A673 (cell line): ENCODE measurements around the gene CHMP6. TPM values are rescaled to one million over a fixed set of nuclear protein-coding genes. Genes with fewer than 3 reads are reported as not detected.

Source experiments
- BruUV-seq: library from RNA; stranded (reverse); fragments of 400-500 nt; replicated peaks from 2 replicates; lab custom pipeline; 2021; lab: Mats Ljungman, UMichigan
- CTCF ChIA-PET: fragments of 300-600 bp; sonication (Branson Sonifier 250); formaldehyde crosslinking; loops from one replicate; lab custom pipeline; 2022; ENCODE audit warnings: antibody characterized with exemption; lab: Charles Lee
- POLR2A ChIA-PET: fragments of 300-600 bp; sonication (Branson Sonifier 250); formaldehyde crosslinking; loops from one replicate; lab custom pipeline; 2022; ENCODE audit warnings: antibody characterized with exemption; ENCODE audit not compliant: low non-redundant PET; lab: Charles Lee
- DNase-seq: peaks from one replicate; pipeline ENCODE4 v3.0.0-alpha.2; 2015; ENCODE audit warnings: low spot score
- H3K27ac ChIP-seq: fragments of 200-600 bp; sonication (generic); 2 replicates; pipeline ENCODE4 v1.5.1; 2016; ENCODE audit warnings: mixed run types, low read depth, mild to moderate bottlenecking, mixed read lengths, antibody characterized with exemption, low read length; ENCODE audit not compliant: poor library complexity, severe bottlenecking
- H3K27me3 ChIP-seq: fragments of 200-600 bp; sonication (generic); replicated peaks from 2 replicates; pipeline ENCODE4 v1.6.1; 2017; ENCODE audit warnings: mixed run types, low read depth, mild to moderate bottlenecking, mixed read lengths, antibody characterized with exemption, low read length; ENCODE audit not compliant: insufficient read depth, poor library complexity
- H3K36me3 ChIP-seq: fragments of 200-600 bp; sonication (generic); 2 replicates; pipeline ENCODE4 v1.6.1; 2016; ENCODE audit warnings: mixed run types, mild to moderate bottlenecking, mixed read lengths, antibody characterized with exemption, low read length; ENCODE audit not compliant: insufficient read depth, poor library complexity, severe bottlenecking
- H3K4me1 ChIP-seq: fragments of 200-600 bp; sonication (generic); 2 replicates; pipeline ENCODE4 v1.6.1; 2017; ENCODE audit warnings: mixed run types, mild to moderate bottlenecking, mixed read lengths, antibody characterized with exemption, low read length; ENCODE audit not compliant: insufficient read depth, poor library complexity, severe bottlenecking
- H3K4me3 ChIP-seq: fragments of 200-600 bp; sonication (generic); 2 replicates; pipeline ENCODE4 v1.5.1; 2016; ENCODE audit warnings: low read depth, mixed run types, mild to moderate bottlenecking, mixed read lengths, low read length; ENCODE audit not compliant: poor library complexity, severe bottlenecking
- H3K9me3 ChIP-seq: fragments of 200-600 bp; sonication (generic); 2 replicates; pipeline ENCODE4 v1.6.1; 2016; ENCODE audit warnings: mixed run types, low read depth, mild to moderate bottlenecking, mixed read lengths, antibody characterized with exemption, low read length; ENCODE audit not compliant: poor library complexity, severe bottlenecking
- CTCF ChIP-seq: fragments of 300-800, 200-600 bp; sonication (generic); conservative IDR thresholded peaks from 2 replicates; pipeline ENCODE4 v1.5.1; 2017; ENCODE audit warnings: low read depth, mild to moderate bottlenecking, antibody characterized with exemption, low read length, moderate library complexity, mixed read lengths
- EZH2 ChIP-seq: fragments of 200-600 bp; sonication (generic); IDR thresholded peaks from 2 replicates; pipeline ENCODE4 v1.6.1; 2017; ENCODE audit warnings: borderline replicate concordance, low read depth, mild to moderate bottlenecking, mixed read lengths, antibody characterized with exemption, low read length; ENCODE audit not compliant: poor library complexity, severe bottlenecking
- intact Hi-C: fragments of 100-400 bp; cut with micrococcal nuclease; formaldehyde crosslinking; loops from one replicate; pipeline ENCODE4 v1.10.0; 2022; ENCODE audit not compliant: unreplicated experiment
- total RNA-seq: library from RNA; stranded (reverse); gene quantifications from 2 replicates; pipeline ENCODE4 v1.2.3, GENCODE V29; 2021

Gene CHMP6
- total RNA-seq, 1 experiment from 2014 or later, result 18.7 TPM

GRCh38 chr17:80969030-80969673 lies 22.5 kb upstream of the CHMP6 start:
- intact Hi-C loops, result no loop called here
- no TSS peak for BruUV-seq
- Histone ChIP-seq H3K27me3 (no peaks in the 10 kb centered on the region), H3K4me1 (peaks cover 9% of the 10 kb centered on the region), H3K9me3 (no peaks in the 10 kb centered on the region), H3K36me3 (no peaks in the 10 kb centered on the region), H3K4me3 (no peak overlapping the region), H3K27ac (no peak overlapping the region)
- TF ChIP-seq CTCF (no peak), EZH2 (no peak)
- DNase-seq, result no peak
- POLR2A ChIA-PET, result no interaction called here
- CTCF ChIA-PET, result interaction anchor here (0.6 to 1.3 kb wide), 2 partner anchors 542 to 968 kb away, joined by 3 to 10 read pairs; no protein-coding TSS in a partner anchor

- CTCF ChIA-PET, result interaction anchor here (1.3 kb wide), 1 partner anchor 543 kb away, joined by 10 read pairs; no protein-coding TSS in a partner anchor
- intact Hi-C loops, result no loop called here
- no TSS peak for BruUV-seq
- POLR2A ChIA-PET, result no interaction called here
- no peak overlapping the region for H3K27ac ChIP-seq
- H3K4me1 ChIP-seq, result peaks cover 9% of the 10 kb centered on the region
- TF ChIP-seq EZH2, result no peak
- TF ChIP-seq CTCF, result no peak
- no peaks in the 10 kb centered on the region for H3K36me3 ChIP-seq
- no peak overlapping the region for H3K4me3 ChIP-seq
- no peak for DNase-seq
- H3K9me3 ChIP-seq, result no peaks in the 10 kb centered on the region
- no peaks in the 10 kb centered on the region for H3K27me3 ChIP-seq
These were observed 22.0 kb upstream of the CHMP6 start for GRCh38 chr17:80969674-80970043.

GRCh38 chr17:80970044-80970761 lies 21.4 kb upstream of the CHMP6 start:
- Histone ChIP-seq H3K27me3 (no peaks in the 10 kb centered on the region), H3K9me3 (no peaks in the 10 kb centered on the region), H3K27ac (no peak overlapping the region), H3K4me3 (no peak overlapping the region), H3K4me1 (peaks cover 9% of the 10 kb centered on the region), H3K36me3 (no peaks in the 10 kb centered on the region)
- CTCF ChIA-PET, result interaction anchor here (1.3 kb wide), 1 partner anchor 543 kb away, joined by 10 read pairs; no protein-coding TSS in a partner anchor
- TF ChIP-seq EZH2, result no peak
- TF ChIP-seq CTCF, result peak; percentile 56
- peak; percentile 41 for DNase-seq
- POLR2A ChIA-PET, result no interaction called here
- BruUV-seq, result no TSS peak
- intact Hi-C loops, result no loop called here
